GM18909 (cell line): Measurements from ENCODE around the gene RBM17.
A peak's percentile ranks its signal among the peaks of the same experiment; 100 is the strongest.
"Not testable (repeated sequence)": the region's sequence is repeated elsewhere in the genome, so short reads cannot be mapped to it uniquely, and the experiment has no call there.

ENCODE experiments used
- ATAC-seq: cut with Tn5 transposase; IDR thresholded peaks from one replicate; pipeline ENCODE4 v1.9.1; 2021; ENCODE audit warnings: mild to moderate bottlenecking; ENCODE audit not compliant: unreplicated experiment, poor library complexity

Gene RBM17, protein sequence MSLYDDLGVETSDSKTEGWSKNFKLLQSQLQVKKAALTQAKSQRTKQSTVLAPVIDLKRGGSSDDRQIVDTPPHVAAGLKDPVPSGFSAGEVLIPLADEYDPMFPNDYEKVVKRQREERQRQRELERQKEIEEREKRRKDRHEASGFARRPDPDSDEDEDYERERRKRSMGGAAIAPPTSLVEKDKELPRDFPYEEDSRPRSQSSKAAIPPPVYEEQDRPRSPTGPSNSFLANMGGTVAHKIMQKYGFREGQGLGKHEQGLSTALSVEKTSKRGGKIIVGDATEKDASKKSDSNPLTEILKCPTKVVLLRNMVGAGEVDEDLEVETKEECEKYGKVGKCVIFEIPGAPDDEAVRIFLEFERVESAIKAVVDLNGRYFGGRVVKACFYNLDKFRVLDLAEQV

DNA sequence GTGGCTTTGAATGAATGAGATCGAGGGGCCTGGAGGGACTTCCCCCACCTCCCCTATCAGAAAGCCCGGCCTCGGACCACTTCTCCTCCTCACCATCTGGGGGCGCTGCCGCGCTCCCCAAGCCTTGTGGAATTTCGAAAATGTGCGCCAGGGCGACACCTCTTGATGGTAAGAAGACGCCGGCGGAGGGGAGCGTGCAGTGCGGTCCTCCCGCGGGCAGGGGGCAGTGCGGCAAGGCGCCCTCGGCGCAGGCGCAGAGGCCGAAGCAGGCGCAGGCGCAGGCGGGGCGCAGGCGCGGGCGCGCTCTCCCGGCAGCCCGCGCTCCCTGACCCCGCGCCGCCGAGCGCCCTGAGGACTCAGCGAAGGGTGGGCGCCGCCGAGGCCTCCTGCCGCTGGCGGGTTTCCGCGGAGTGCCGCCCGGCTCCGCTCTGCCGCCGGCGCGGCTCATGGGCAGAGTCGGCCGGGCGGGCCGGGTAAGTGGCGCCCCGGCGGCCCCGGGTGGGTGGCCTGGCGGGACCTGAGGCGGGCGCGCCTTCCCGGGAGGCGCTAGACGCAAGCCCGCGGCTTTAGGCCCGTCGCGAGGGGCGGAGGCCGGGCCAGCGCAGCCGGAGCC, at the start of gene RBM17:
Gene RBM17, plus strand, starts transcription at position 314 of the 613 bp plus-strand sequence. CDS start 8,032 bp downstream, outside the sequence.
- peak; percentile 88 for ATAC-seq

DNA sequence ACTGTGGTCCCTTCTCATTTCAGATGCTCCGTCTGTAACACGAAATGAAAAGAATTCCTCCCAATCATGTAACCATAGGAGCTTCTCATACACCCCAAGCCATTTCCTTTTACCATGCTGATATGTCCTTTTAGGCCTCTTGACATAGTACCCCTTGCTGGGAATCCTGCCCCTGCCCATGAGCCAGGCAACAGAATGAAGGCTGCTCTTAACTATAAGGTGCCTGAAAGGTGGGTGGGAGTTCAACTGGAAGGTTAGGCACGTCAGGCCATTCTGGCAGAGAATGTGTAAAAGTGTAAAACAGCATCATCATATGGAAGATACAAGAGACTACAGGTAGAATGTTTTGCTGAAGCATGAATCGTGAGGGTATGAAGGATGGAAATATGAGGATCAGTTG, 49.1 kb upstream of the RBM17 start:
- no peak for ATAC-seq

DNA sequence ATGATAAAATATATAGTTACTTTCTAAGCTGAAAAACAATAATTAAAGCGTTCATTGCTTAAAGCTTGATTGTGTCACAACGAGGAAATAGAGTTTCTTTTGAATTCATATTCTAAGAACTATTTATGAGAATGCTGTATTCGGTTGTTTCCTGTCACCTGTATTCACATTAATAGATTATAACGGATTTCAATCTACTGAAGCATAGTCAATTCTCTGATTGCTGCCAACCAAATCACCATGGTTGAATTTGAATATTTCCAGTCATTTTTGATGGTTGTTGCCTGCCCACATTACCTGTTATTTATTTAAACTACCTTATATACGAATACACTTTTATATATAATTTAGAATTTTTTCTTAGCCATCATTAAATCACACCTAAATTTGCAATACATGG, 48.6 kb upstream of the RBM17 start:
- ATAC-seq = no peak

DNA sequence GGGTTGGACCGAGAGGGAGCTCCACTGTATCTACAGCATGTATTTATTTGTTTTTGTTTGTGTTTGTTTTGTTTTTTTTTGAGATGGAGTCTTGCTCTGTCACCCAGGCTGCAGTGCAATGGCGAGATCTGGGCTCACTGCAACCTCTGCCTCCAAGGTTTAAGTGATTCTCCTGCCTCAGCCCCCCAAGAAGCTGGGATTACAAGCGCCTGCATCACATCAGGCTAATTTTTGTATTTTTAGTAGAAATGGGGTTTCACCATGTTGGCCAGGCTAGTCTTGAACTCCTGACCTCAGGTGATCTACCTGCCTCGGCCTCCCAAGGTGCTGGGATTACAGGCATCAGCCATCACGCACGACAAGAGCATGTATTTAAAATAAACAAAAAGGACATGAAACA, 45.5 kb upstream of the RBM17 start:
- ATAC-seq = not testable (repeated sequence)

DNA sequence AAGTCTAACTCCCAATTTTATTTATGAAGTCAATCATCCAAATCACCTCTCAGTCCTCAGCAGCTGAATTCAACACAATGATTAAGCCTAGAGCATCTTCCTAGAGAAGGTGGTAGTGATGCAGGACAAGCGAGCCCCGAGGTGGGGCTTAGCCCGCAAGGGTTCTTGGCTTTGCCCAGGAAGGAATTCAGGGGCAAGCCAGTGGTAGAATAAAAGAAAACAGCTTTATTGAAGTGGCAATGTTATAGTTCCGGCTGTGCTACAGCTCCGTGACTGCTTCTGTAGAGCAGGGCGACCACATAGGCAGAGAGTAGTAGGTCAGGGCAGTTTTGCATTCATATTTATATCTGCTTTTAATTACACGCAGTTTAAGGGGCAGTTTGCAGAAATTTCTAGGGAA, 44.8 kb upstream of the RBM17 start:
- ATAC-seq = no peak

DNA sequence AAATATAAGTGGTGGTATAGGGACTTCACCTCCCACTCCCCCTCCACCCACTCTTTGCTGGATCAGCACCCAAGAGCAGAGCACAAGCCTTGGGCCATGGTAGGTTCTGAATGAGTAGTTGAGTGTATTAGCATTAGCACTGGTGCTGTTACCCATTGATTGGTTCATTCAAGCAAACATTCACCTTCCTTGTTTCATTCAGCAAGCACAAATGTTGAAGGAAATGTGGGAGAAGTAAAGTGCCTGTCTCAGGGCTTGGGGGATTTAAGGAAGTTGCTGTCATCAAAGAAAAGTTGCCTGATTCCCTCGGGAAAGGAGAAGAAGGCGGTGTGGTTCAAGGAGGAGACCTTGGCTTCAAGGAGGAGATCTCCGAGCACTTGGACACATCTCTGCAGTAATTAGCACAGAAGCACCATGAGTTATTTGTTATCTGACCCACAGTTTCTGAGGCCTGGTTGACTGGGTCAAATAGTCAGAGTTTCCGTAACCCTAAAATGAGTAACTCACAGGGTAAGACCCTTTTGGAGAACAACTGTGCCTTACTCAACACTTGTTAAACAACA, 44.0 kb upstream of the RBM17 start:
- ATAC-seq = peak; percentile 60

DNA sequence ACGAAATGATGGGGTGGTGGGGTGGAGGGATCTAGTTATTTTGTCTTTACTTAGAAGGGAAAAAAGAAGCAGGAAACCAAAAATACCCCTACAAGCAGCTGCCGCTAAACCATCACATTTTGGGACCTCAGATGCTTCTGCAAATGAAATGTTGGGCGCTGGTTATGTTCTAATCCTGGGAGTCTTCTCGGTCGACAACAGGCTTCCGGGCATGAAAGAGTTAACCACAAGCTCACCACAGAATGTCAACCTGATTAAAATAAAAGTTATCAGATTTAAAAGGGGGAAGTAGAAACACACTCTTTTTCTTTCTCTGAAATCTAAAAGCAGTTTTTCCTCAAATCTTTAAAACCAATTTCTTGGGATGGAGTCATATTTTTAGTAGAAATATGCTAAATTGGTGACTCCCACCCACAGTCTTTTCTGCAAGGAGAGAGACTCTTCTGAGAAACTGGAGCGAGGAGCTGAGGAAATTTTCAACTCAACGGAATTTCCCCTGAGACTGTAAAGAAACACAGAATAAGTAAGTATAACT, 43.5 kb upstream of the RBM17 start:
- peak; percentile 26 for ATAC-seq

DNA sequence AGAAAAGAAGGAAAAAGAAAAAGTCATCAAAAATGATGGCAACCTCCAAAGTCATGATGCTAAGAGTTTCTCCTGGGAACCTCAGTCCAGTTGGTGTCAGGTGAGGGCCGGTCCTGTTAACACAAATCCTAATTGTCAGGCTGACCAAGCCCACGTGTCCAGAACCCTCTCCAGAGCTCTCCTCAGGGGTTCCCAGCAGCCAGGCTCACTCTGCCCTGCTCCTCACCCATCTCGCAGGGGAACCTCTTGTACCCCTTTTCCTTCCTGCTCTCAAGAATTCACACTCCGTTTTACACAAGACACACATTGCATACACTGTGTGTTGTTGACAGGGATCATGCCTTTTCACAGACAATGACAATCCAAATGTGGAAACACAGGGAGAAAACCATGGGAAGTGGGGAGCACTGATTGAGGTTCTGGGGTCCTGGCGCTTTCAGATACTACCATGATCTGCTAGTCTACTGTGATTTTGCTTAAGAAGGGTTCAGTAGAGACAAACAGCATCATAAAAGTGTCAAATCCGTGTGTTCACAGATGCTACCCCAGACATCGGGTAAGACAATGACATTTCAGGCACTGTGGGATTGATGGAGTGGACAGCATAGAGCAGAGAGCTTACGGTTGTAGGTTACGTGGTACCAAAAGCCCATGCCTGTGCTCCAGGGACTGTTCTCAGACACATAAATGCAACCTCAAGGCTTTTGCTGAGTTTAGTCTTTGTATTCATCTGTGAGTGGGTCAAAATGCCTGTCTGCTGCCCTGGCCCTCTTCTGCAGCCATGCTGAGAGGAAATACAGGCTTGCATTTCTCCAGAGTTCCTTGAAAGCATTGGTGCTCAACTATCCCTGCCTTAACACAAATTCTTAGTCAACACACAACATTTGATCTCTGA, 42.7 kb upstream of the RBM17 start:
- no peak for ATAC-seq

DNA sequence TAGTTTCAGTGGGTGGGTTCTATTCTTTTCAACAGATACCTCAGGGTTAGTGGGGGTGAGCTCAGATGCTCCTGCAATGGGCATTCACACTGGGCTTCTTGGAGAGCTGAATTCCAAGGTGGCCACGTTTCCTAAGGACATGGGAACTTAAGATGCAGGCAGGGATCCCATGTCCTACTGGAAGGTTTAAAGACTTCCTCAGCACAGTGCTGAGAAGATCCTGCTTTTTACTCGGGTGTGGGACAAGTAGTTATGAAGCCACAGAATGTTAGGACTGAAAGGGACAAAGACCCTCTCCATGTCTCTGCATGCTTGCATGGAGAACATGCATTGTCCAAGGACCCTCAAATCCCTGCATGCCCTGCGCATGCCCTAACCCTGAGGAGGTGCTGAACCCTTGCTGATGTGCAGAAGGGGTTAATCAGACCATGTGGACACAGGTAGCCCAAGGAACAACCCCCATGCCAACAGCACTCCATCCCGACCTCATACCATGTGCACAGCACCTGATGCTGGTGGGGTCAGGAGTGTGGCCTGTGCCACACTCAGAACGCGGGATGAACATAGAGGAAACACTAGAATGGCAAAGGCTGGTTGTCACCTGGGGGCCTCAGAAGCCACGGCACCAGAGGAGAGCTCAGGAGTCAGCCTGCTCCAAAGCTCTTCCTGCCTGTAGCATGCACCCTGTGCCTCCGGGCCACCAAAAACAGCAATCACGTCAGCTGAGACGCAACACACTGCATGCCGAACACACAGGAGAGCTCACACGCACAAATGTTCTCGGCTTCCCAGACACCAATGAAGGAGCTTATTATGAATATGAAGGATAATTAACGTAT, 41.8 kb upstream of the RBM17 start:
- no peak for ATAC-seq

DNA sequence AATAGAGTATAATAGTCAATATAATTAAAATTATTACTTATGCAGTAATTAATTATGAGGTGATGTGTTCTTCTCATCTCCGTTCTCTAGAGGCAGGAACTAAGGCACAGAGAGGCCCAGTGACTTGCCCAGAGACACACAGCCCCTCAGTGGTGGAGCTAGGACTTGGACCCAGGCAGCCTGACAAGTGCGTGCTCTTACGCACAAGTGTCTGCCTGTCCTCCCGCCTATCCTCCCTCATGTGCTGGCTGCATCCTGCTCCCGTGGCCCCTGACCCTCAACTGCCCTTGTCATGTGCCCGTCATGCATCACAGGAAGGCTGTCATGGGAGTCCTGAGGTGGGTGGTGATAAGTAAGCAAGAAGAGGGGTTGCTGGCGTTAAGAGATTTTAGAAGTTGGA, 41.0 kb upstream of the RBM17 start:
- no peak for ATAC-seq

DNA sequence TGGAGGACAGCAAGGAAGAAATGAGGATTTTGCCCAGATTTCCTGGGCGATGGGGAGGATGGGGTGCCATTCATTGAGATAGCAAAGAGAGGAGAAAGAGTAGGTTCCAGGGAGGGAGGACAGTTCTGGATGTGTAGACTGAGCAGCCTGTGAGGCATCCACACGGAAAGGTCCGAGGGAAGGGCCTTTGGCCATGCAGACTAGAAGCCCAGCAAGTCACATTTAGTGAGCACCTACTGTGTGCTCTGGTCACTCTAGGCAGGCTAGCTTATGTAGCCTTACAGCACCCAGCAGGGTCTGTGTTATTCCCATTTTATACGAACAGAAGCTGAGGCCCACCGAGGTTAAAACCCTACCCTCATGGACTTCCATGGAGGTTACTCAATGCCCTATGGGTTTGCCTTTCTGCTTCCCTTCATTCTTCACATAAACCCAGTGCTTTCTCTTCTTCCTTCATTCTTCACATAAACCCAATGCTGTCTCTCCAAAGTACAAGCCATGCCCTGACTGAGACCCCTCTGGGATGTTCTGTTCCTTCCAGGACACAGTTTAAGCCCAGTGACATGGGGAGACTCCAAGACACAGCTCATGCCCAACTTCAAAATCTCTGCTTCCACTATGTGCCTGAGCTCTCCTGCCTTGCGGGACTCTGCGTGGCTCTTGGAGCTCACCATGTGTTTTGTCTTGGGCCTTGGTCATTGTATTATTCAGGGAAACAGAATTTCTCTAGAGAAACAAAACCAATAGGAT, 40.4 kb upstream of the RBM17 start:
- no peak for ATAC-seq

DNA sequence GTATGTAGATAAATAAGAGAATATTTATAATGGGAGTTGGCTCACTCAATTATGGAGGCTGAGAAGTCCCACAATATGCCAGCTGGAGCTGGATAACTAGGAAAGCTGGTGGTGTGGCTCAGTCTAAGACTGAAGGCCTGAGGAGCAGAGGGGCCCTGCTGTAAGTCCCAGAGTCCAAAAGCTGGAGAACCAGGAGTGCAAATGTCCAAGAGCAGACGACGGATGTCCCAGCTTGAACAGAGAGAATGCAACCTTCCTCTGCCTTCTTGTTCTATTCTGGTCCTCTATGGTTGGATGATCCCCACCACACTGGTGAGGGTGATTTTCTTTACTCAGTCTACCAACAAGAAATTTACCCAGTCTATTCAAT, 39.8 kb upstream of the RBM17 start:
- no peak for ATAC-seq

DNA sequence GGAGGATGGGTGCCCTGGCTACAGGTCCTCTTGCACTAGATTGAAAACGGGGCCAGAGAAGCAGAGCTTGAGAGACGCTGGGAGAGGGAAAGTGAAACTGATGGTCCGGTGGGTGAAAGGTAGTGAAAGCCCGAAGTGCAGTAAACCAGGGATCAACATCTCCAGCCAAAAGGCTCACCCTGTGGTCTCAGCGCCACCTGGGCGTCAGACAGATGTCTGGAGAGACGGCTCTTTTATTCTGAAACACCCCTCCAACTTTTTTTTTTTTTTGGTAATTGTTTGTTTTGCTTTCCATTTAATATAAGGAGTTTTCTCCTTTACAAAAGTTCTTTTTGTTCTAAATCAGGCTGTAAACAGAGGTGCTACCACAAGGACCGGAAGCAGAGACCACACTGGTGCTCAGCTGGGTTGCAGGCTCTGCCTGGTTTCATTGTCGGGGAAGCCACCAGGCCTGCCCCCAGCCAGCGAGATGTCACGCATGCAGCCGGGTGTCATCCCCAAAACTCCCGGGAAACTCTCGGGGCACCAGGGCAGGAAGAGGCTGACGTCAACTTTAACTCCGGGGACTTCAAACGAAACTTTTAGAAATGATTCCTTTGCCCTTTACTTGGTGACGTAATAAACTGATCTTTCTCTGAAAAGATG, 37.9 kb upstream of the RBM17 start:
- peak; percentile 70 for ATAC-seq

DNA sequence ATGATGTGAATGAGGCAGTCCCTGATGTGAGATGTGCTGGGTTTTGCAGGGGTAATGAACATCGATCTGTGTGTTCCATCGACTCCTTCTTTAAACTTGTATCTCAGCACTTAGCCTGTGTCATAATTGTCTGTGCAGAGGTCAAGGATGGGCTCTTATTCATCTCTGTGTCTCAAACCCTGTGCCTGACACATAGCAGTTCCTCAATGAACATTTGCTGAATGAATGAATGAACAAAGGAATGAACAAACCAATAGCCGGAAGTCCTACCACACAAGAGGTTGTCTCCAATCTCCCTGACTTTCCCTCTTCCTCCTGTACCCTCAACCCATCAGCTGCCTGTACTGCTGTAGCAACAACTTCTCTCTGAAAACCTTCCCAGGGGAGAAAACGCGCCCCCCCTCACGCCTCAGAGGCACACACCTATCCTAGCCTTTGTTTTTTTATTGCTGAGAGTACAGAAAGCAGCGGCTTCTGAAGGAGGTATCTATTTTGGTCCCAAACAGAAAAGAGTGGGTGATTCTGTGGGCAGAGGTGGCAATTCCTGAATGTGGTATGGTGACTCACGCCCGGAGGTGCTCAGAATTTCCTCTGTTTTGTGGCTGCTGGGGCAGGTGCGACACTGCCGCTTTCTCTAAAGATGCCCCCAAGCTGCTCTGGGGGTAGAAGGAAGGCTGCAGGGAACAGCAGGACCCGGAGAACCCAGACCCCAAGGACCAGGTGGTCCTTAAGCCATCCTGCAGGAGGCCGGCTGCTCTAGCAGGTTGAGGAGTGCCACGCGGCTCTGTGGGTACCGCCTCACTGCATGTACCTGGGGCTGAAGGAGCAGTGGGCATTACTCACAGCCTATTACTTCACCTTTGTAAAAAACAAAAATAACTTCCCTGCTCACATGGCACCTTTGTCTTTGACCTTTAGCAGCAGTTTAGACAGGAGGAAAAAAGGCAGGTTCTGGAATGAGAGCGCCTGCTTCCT, 36.3 kb upstream of the RBM17 start:
- ATAC-seq = peak; percentile 38

DNA sequence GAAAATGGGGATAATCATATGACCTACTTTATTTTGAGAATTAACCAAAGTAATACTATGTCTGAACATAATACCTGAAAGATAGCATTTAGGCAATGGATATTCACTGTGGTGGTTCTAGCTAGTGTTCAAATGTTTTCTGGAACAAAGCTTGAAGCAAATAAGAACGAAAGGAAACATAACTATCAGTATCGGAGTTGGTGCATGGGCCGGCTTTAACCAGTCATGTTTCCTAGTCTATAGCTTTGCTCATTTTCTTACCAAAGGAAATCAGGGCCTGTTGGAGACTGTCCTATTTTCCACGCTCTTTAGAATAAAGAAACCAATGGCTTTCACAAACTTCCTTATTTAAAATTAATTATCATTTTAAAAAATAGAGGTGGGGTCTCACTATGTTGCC, 35.5 kb upstream of the RBM17 start:
- no peak for ATAC-seq

DNA sequence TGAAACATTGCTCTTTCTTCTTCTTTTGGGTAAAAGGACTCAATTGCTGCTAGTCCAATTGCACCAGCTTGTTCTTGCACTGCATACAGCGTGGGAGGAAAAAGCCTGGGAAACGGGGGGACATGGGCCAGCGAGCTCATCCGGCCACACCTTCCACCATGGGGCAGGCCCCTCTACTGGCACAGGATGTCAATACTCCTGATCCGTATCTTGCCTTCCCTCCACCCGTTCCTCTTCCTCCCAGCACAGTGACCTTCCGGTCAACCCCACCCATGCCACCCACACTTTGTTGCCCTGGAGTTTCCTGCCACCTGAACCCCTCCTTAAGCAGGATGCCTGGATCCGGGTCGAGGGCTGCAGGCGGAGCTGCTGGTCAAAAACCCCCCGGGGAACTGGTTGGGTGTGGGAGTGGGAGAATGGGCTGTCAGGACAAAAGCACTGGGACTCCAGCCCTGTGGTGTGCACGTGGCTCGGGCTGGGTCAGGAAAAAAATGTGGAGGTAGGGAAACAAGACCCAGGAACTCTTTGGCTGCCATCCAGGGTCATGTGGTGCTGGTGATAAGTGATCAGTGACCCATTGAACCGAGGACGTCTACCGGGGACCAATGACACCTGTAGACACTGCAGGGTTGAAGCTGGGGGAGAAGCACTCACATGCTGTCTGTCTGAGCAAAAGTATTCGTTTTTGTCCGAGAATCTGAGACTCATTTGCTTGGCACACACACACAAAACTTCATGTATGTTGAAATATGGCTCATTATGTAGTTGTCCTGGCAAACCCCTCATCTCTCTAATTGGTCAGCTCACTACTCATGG, 34.8 kb upstream of the RBM17 start:
- no peak for ATAC-seq
